Esophagus muscularis mucosa (tissue), 4 donors: ENCODE measurements around the gene MEOX2. TPM values are rescaled to one million over a fixed set of nuclear protein-coding genes. Genes with fewer than 3 reads are reported as not detected.

ENCODE experiments used
- DNase-seq: peaks from one replicate; pipeline ENCODE4 v3.0.0-alpha.2; 2017; ENCODE audit errors: extremely low spot score
- H3K27ac ChIP-seq, 4 donors: fragments of 200-600 bp; sonication (generic); replicated peaks in 1 of 4; 1 replicate in 3 of 4; 2 replicates in 1 of 4; pipeline ENCODE4 v1.5.1; 2016 to 2019; ENCODE audit warnings: mild to moderate bottlenecking in 1 of 4
- H3K27me3 ChIP-seq, 4 donors: fragments of 200-600 bp; sonication (generic); one replicate each; pipeline versions ENCODE4 v1.5.1 to v1.6.0; 2016 to 2019
- H3K36me3 ChIP-seq, 4 donors: fragments of 200-600 bp; sonication (generic); one replicate each; pipeline ENCODE4 v1.5.1; 2016 to 2019
- H3K4me1 ChIP-seq, 4 donors: fragments of 200-600 bp; sonication (generic); one replicate each; pipeline ENCODE4 v1.5.1; 2016 to 2019
- H3K4me3 ChIP-seq, 4 donors: fragments of 200-600 bp; sonication (generic); 1 replicate in 2 of 4; 2 replicates in 2 of 4; pipeline ENCODE4 v1.5.1; 2016 to 2019; ENCODE audit warnings: mild to moderate bottlenecking in 4 of 4, moderate library complexity in 1 of 4
- H3K9me3 ChIP-seq, 4 donors: fragments of 200-600 bp; sonication (generic); 1 replicate in 3 of 4; 2 replicates in 1 of 4; pipeline ENCODE4 v1.5.1; 2016 to 2019
- CTCF ChIP-seq, 3 experiments: fragments of 200-600 bp in 2 of 3; fragments of 450-650 bp in 1 of 3; sonication (generic) in 2 of 3; IDR thresholded peaks; one replicate each; pipeline ENCODE4 v1.5.1; 2017 to 2019; ENCODE audit warnings: antibody characterized with exemption in 3 of 3, mild to moderate bottlenecking in 2 of 3, moderate library complexity in 1 of 3
- EP300 ChIP-seq: sonication (generic); formaldehyde crosslinking; IDR thresholded peaks from one replicate; pipeline ENCODE4 v1.6.1; 2017; ENCODE audit warnings: antibody characterized with exemption
- POLR2A ChIP-seq: fragments of 450-650 bp; IDR thresholded peaks from one replicate; pipeline ENCODE4 v1.6.1; 2017; ENCODE audit warnings: antibody characterized with exemption, moderate library complexity, mild to moderate bottlenecking, low read depth
- POLR2AphosphoS5 ChIP-seq, 2 donors: sonication (generic); formaldehyde crosslinking; IDR thresholded peaks; one replicate each; pipeline ENCODE4 v1.6.1; 2017; ENCODE audit warnings: antibody characterized with exemption in 2 of 2
- WGBS: methylation state at CpG from one replicate; pipeline ENCODE4 v1.1.5; 2018; 5-methylcytosine and 5-hydroxymethylcytosine counted together
- intact Hi-C: fragments of 100-400 bp; cut with DNase I; formaldehyde crosslinking; loops from one replicate; pipeline ENCODE4 v1.15.1; 2023
- total RNA-seq, 4 donors: library from RNA; depleted of rRNA; stranded (reverse); fragments of >200 nt; gene quantifications; one replicate each; pipeline versions ENCODE4 v1.1.0 to v1.2.1, GENCODE V29; 2016

Gene MEOX2
- total RNA-seq, result 10 to 100 TPM in 3 of 4 donors, 1 to 10 TPM in 1; 3.6 to 32.3 (median 13.0) TPM

- H3K27me3 ChIP-seq, result peaks cover 0 to 43% (median 13%) of the 10 kb centered on the region in 4 donors
- 2% methylated on average over 26 of the region's 32 CpGs for WGBS
Measured at GRCh38 chr7:15686295-15686956, at the start of gene MEOX2. Gene MEOX2 (minus strand): TSS chr7:15686683. CDS start chr7:15686402, 281 bp downstream.

GRCh38 chr7:15729746-15730145, 43.3 kb upstream of the MEOX2 start:
- TF ChIP-seq CTCF (IDR thresholded peaks at IDR 0.05), result no peak
- TF ChIP-seq POLR2A, result no peak
- TF ChIP-seq EP300, result no peak
- no peak for TF ChIP-seq POLR2AphosphoS5 (IDR thresholded peaks at IDR 0.05)
- intact Hi-C loops, result loop anchor here (10.0 kb wide), 1 partner anchor 425 kb away; no protein-coding TSS in a partner anchor
- H3K4me3 ChIP-seq, result no peak overlapping the region
- H3K4me1 ChIP-seq, result no peaks in the 10 kb centered on the region
- H3K27me3 ChIP-seq, result no peaks in the 10 kb centered on the region
- no peaks in the 10 kb centered on the region for H3K9me3 ChIP-seq
- no peaks in the 10 kb centered on the region for H3K36me3 ChIP-seq
- DNase-seq, result no peak
- no peak overlapping the region for H3K27ac ChIP-seq

More at GRCh38 chr7:15686295-15686956, at the start of gene MEOX2:
- TF ChIP-seq EP300 (no peak), POLR2A (peak; percentile 18), POLR2AphosphoS5 (IDR thresholded peaks at IDR 0.05) (peak; percentile 89 to 92)
- intact Hi-C loops, result loop anchor here (5.0 to 10.0 kb wide), 3 partner anchors 132 to 386 kb away; no protein-coding TSS in a partner anchor
- H3K4me3 ChIP-seq, result peak within 1 kb of the TSS; percentile 61 to 73 (median 68)
- DNase-seq, result peak; percentile 92
- no peaks in the 10 kb centered on the region for H3K9me3 ChIP-seq
- H3K27ac ChIP-seq, result peak within 1 kb of the TSS; percentile 79 to 89 (median 86)
- no peaks in the 10 kb centered on the region for H3K36me3 ChIP-seq
- H3K4me1 ChIP-seq, result peaks cover 7 to 37% (median 21%) of the 10 kb centered on the region in 4 donors

- peaks cover 0 to 4% (median 0%) of the 10 kb centered on the region in 4 donors for H3K4me1 ChIP-seq
- no peak for DNase-seq
- H3K27me3 ChIP-seq, result no peaks in the 10 kb centered on the region
- TF ChIP-seq CTCF (IDR thresholded peaks at IDR 0.05), result no peak
- no peak for TF ChIP-seq EP300
- no peak for TF ChIP-seq POLR2AphosphoS5 (IDR thresholded peaks at IDR 0.05)
- no peak for TF ChIP-seq POLR2A
- intact Hi-C loops, result loop anchor here (10.0 kb wide), 1 partner anchor 420 kb away; no protein-coding TSS in a partner anchor
- no peaks in the 10 kb centered on the region for H3K9me3 ChIP-seq
- H3K36me3 ChIP-seq, result no peaks in the 10 kb centered on the region
- H3K27ac ChIP-seq, result no peak overlapping the region
- no peak overlapping the region for H3K4me3 ChIP-seq
- WGBS, result 87% methylated on average over 3 of the region's 3 CpGs
Measured at GRCh38 chr7:15725051-15725450, 38.6 kb upstream of the MEOX2 start.

GRCh38 chr7:15723841-15724240, 37.4 kb upstream of the MEOX2 start:
- DNase-seq, result no peak
- H3K27me3 ChIP-seq, result no peaks in the 10 kb centered on the region
- no peak overlapping the region for H3K27ac ChIP-seq
- TF ChIP-seq EP300 (no peak), CTCF (IDR thresholded peaks at IDR 0.05) (no peak), POLR2AphosphoS5 (IDR thresholded peaks at IDR 0.05) (no peak), POLR2A (no peak)
- H3K36me3 ChIP-seq, result no peaks in the 10 kb centered on the region
- H3K9me3 ChIP-seq, result no peaks in the 10 kb centered on the region
- no peak overlapping the region for H3K4me3 ChIP-seq
- intact Hi-C loops, result loop anchor here (10.0 kb wide), 1 partner anchor 419 kb away; no protein-coding TSS in a partner anchor
- peaks cover 0 to 4% (median 0%) of the 10 kb centered on the region in 4 donors for H3K4me1 ChIP-seq

- H3K4me3 ChIP-seq, result no peak overlapping the region
- DNase-seq, result no peak
- H3K9me3 ChIP-seq, result no peaks in the 10 kb centered on the region
- WGBS, result 54% methylated on average over 5 of the region's 5 CpGs
- no peak overlapping the region for H3K27ac ChIP-seq
- peaks cover 0 to 4% (median 0%) of the 10 kb centered on the region in 4 donors for H3K4me1 ChIP-seq
- H3K36me3 ChIP-seq, result no peaks in the 10 kb centered on the region
- intact Hi-C loops, result loop anchor here (10.0 kb wide), 1 partner anchor 416 kb away; no protein-coding TSS in a partner anchor
- peak; percentile 66 to 78 (median 71) for TF ChIP-seq CTCF (IDR thresholded peaks at IDR 0.05)
- TF ChIP-seq EP300, result no peak
- H3K27me3 ChIP-seq, result no peaks in the 10 kb centered on the region
Measured at GRCh38 chr7:15720849-15721471, 34.5 kb upstream of the MEOX2 start.
